K562 (cell line): ENCODE measurements around the gene GLYATL1B. TPM values are rescaled to one million over a fixed set of nuclear protein-coding genes. Genes with fewer than 3 reads are reported as not detected.

Source experiments
- ATAC-seq: fragments of 200-7000 bp; cut with Tn5 transposase; 3 replicates; pipeline ENCODE4 v1.9.1; 2020; ENCODE audit warnings: moderate library complexity
- BruUV-seq: library from RNA; stranded (reverse); fragments of 400-500 nt; replicated peaks from 2 replicates; lab custom pipeline; 2021; lab: Mats Ljungman, UMichigan
- CTCF ChIA-PET: fragments of 300-600 bp; formaldehyde crosslinking; extraction: SDS; loops from one replicate; lab custom pipeline; 2021; ENCODE audit warnings: low intra/inter-chr PET ratio; lab: Yijun Ruan, JAX
- POLR2A ChIA-PET: fragments of 300-600, 350-650 bp; sonication (Branson Sonifier 250); formaldehyde crosslinking; extraction: SDS; loops from one replicate; lab custom pipeline; 2021; ENCODE audit warnings: antibody characterized with exemption, inconsistent platforms; lab: Yijun Ruan, JAX
- DNase-seq, 4 experiments: peaks; one replicate each; pipeline versions ENCODE4 v3.0.0 to v3.0.0-alpha.2; 2011 to 2018; ENCODE audit warnings: low spot score in 3 of 4, mixed read lengths in 3 of 4; ENCODE audit errors: extremely low read depth in 1 of 4
- FAIRE-seq: peaks from 2 replicates; lab custom pipeline; 2011; peaks lifted over from hg19 to GRCh38; lab: Jason Lieb, UNC
- H2AFZ ChIP-seq: 2 replicates; pipeline ENCODE4 v1.6.0; 2011; ENCODE audit warnings: low read depth, low read length, control low read depth, inconsistent platforms
- H3K27ac ChIP-seq: fragments of 200-600 bp; 3 replicates; pipeline ENCODE4 v1.8.0; 2011; ENCODE audit warnings: low read depth, mild to moderate bottlenecking, control low read depth, inconsistent platforms, low read length, moderate library complexity, mixed read lengths; ENCODE audit errors: extremely low read depth
- H3K27me3 ChIP-seq, 2 experiments: fragments of 300-600 bp in 1 of 2; 2 replicates in 1 of 2; 3 replicates in 1 of 2; pipeline versions ENCODE4 v1.6.0 to v1.8.0; 2011; ENCODE audit warnings: inconsistent platforms in 2 of 2, low read length in 2 of 2, mild to moderate bottlenecking in 1 of 2, mixed read lengths in 1 of 2, moderate library complexity in 1 of 2; ENCODE audit not compliant: control insufficient read depth in 2 of 2, insufficient read depth in 2 of 2
- H3K36me3 ChIP-seq: fragments of 300-600 bp; 3 replicates; pipeline ENCODE4 v1.8.0; 2011; ENCODE audit warnings: mild to moderate bottlenecking, low read length, inconsistent platforms; ENCODE audit not compliant: control insufficient read depth, insufficient read depth
- H3K4me1 ChIP-seq, 2 experiments: fragments of 200-600 bp in 1 of 2; replicated peaks in 1 of 2; 2 replicates in 1 of 2; 3 replicates in 1 of 2; pipeline versions ENCODE4 v1.5.1 to v1.8.0; 2011; ENCODE audit warnings: inconsistent platforms in 2 of 2, low read length in 2 of 2, mild to moderate bottlenecking in 1 of 2, mixed read lengths in 1 of 2, moderate library complexity in 1 of 2; ENCODE audit not compliant: control insufficient read depth in 2 of 2, insufficient read depth in 2 of 2
- H3K4me2 ChIP-seq: 2 replicates; pipeline ENCODE4 v1.6.1; 2011; ENCODE audit warnings: low read length, control low read depth, inconsistent platforms, mixed read lengths; ENCODE audit not compliant: insufficient read depth
- H3K4me3 ChIP-seq: fragments of 200-600 bp; sonication (generic), shearing (Covaris generic); 2 replicates; pipeline ENCODE4 v1.5.1; 2016; ENCODE audit warnings: control low read depth, inconsistent platforms
- H3K79me2 ChIP-seq: fragments of 200-600 bp; 3 replicates; pipeline ENCODE4 v1.8.0; 2011; ENCODE audit warnings: low read length, inconsistent platforms; ENCODE audit not compliant: control insufficient read depth, insufficient read depth
- H3K9ac ChIP-seq, 2 experiments: 2 replicates each; pipeline versions ENCODE4 v1.6.0 to v1.6.1; 2011; ENCODE audit warnings: low read depth in 2 of 2, low read length in 2 of 2, control low read depth in 1 of 2, inconsistent platforms in 1 of 2, mild to moderate bottlenecking in 1 of 2, mixed read lengths in 1 of 2; ENCODE audit not compliant: insufficient read depth in 1 of 2
- H3K9me1 ChIP-seq: one replicate; pipeline ENCODE4 v1.6.0; 2011; ENCODE audit warnings: inconsistent platforms, mild to moderate bottlenecking, low read length, moderate library complexity; ENCODE audit not compliant: control insufficient read depth, insufficient read depth
- H3K9me3 ChIP-seq: replicated peaks from 2 replicates; pipeline ENCODE4 v1.5.1; 2011; ENCODE audit warnings: low read depth, low read length, inconsistent platforms; ENCODE audit not compliant: control insufficient read depth, insufficient read depth
- H4K20me1 ChIP-seq: replicated peaks from 2 replicates; pipeline ENCODE4 v1.6.1; 2011; ENCODE audit warnings: low read length, inconsistent platforms, mixed read lengths; ENCODE audit not compliant: control insufficient read depth, insufficient read depth
- ERF ChIP-seq: fragments of 450-650 bp; formaldehyde crosslinking; IDR thresholded peaks from 2 replicates; pipeline ENCODE4 v1.4.0; 2020; ENCODE audit warnings: mild to moderate bottlenecking, mixed read lengths
- FOXK2 ChIP-seq, 2 experiments: fragments of 450-650 bp; IDR thresholded peaks in 1 of 2; conservative IDR thresholded peaks in 1 of 2; 2 replicates each; pipeline ENCODE4 v1.6.1; 2016; ENCODE audit warnings: low read depth in 2 of 2, mild to moderate bottlenecking in 1 of 2
- HNRNPLL ChIP-seq: fragments of 200-400 bp; formaldehyde crosslinking; IDR thresholded peaks from 2 replicates; pipeline ENCODE4 v1.6.1; 2017; ENCODE audit warnings: low read length, low read depth, mild to moderate bottlenecking; ENCODE audit not compliant: poor library complexity, severe bottlenecking
- SPI1 ChIP-seq: IDR thresholded peaks from 2 replicates; pipeline ENCODE4 v1.6.1; 2011; ENCODE audit warnings: low read depth, low read length, control low read depth, borderline replicate concordance
- YBX1 ChIP-seq: fragments of 450-650 bp; IDR thresholded peaks from 2 replicates; pipeline ENCODE4 v1.7.1; 2016; ENCODE audit warnings: mild to moderate bottlenecking
- ZKSCAN1 ChIP-seq: fragments of 150-350 bp; IDR thresholded peaks from 2 replicates; pipeline ENCODE4 v1.6.1; 2016; ENCODE audit warnings: low read depth, low read length
- ZNF830 ChIP-seq: fragments of 250-450 bp; sonication (Bioruptor Pico); IDR thresholded peaks from 2 replicates; pipeline ENCODE4 v1.5.0; 2021; ENCODE audit warnings: mild to moderate bottlenecking
- WGBS: fragments of 100-300 bp; shearing (Covaris generic); methylation state at CpG from one replicate; pipeline ENCODE4 v1.1.6; 2016; ENCODE audit warnings: low coverage, mixed read lengths; ENCODE audit not compliant: insufficient coverage; ENCODE audit errors: missing lambda C conversion rate; 5-methylcytosine and 5-hydroxymethylcytosine counted together
- in situ Hi-C: fragments of 300-500 bp; cut with MboI; formaldehyde crosslinking; loops from 4 replicates; pipeline ENCODE4 v1.15.0; 2018; ENCODE audit warnings: inconsistent platforms, mixed read lengths
- intact Hi-C: fragments of 100-400 bp; cut with micrococcal nuclease; formaldehyde crosslinking; loops from 2 replicates; pipeline ENCODE4 v1.14.2; 2022
- polyA plus RNA-seq, 8 experiments: library from polyadenylated mRNA; depleted of rRNA in 4 of 8; stranded (reverse) in 5 of 8; unstranded in 3 of 8; fragments of >200 nt; fragmentation: Nextera tagmentation in 2 of 8; fragmentation: Illumina TruSeq in 1 of 8; extraction: Ambion mirVana in 2 of 8; extraction: Trizol in 1 of 8; gene quantifications; 2 replicates each; pipeline versions ENCODE4 v1.2.1 to v1.2.3, GENCODE V29; 2011 to 2014; ENCODE audit warnings: inconsistent platforms in 1 of 8, missing spikeins in 1 of 8
- total RNA-seq, 7 experiments: library from RNA; depleted of rRNA in 6 of 7; stranded (reverse); fragments of >200 nt in 6 of 7; fragmentation: Illumina TruSeq in 2 of 7; extraction: Trizol in 2 of 7; gene quantifications; 2 replicates each; pipeline versions ENCODE4 v1.2.1 to v1.2.3, GENCODE V29; 2011 to 2021; ENCODE audit warnings: low replicate concordance in 1 of 7
- TF ChIP-seq, protein P1 (sequence below), 2 experiments: fragments of 450-650 bp in 1 of 2; sonication (generic) in 1 of 2; formaldehyde crosslinking in 1 of 2; IDR thresholded peaks; 2 replicates each; pipeline versions ENCODE4 v1.7.1 to v1.9.0; 2016 to 2022; ENCODE audit warnings: inconsistent platforms in 1 of 2, mild to moderate bottlenecking in 1 of 2, missing genetic modification reagents in 1 of 2

Gene GLYATL1B
- total and polyA plus RNA-seq, 9 of the 15 experiments (the other 6 are each of a cell fraction or from before 2014, with no cell fraction given), result not detected

- H3K36me3 ChIP-seq, result no peaks in the 10 kb centered on the region
- H3K4me1 ChIP-seq, result no peaks in the 10 kb centered on the region
- no peaks in the 10 kb centered on the region; a peak in 1 of 5 replicates for H3K27me3 ChIP-seq
- whole genome bisulfite sequencing, result under 1% methylated on average over 8 of the region's 8 CpGs
- no peak overlapping the region for H3K27ac ChIP-seq
- no peaks in the 10 kb centered on the region for H3K9me1 ChIP-seq
- H3K9ac ChIP-seq, result no peak overlapping the region
- TF ChIP-seq YBX1 (no peak), FOXK2 (conservative IDR thresholded peaks at IDR 0.05 in 1 of 2, IDR thresholded peaks at IDR 0.05 in 1 of 2; ENCODE audit: low read depth in 2 of 2) (no peak), ZNF830 (CRISPR knock-in tag) (no peak), SPI1 (peak; percentile 63; the same call in 1 of the 2 replicates), ERF (no peak), HNRNPLL (no peak), ZKSCAN1 (no peak)
- TF ChIP-seq, protein P1, sequence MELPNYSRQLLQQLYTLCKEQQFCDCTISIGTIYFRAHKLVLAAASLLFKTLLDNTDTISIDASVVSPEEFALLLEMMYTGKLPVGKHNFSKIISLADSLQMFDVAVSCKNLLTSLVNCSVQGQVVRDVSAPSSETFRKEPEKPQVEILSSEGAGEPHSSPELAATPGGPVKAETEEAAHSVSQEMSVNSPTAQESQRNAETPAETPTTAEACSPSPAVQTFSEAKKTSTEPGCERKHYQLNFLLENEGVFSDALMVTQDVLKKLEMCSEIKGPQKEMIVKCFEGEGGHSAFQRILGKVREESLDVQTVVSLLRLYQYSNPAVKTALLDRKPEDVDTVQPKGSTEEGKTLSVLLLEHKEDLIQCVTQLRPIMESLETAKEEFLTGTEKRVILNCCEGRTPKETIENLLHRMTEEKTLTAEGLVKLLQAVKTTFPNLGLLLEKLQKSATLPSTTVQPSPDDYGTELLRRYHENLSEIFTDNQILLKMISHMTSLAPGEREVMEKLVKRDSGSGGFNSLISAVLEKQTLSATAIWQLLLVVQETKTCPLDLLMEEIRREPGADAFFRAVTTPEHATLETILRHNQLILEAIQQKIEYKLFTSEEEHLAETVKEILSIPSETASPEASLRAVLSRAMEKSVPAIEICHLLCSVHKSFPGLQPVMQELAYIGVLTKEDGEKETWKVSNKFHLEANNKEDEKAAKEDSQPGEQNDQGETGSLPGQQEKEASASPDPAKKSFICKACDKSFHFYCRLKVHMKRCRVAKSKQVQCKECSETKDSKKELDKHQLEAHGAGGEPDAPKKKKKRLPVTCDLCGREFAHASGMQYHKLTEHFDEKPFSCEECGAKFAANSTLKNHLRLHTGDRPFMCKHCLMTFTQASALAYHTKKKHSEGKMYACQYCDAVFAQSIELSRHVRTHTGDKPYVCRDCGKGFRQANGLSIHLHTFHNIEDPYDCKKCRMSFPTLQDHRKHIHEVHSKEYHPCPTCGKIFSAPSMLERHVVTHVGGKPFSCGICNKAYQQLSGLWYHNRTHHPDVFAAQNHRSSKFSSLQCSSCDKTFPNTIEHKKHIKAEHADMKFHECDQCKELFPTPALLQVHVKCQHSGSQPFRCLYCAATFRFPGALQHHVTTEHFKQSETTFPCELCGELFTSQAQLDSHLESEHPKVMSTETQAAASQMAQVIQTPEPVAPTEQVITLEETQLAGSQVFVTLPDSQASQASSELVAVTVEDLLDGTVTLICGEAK (IDR thresholded peaks at IDR 0.05), result no peak
- TF ChIP-seq, protein P1 (CRISPR knock-in tag; IDR thresholded peaks at IDR 0.05), result no peak
- ChIA-PET POLR2A (no interaction called here), CTCF (no interaction called here)
- H4K20me1 ChIP-seq, result no peaks in the 10 kb centered on the region
- intact Hi-C loops, result no loop called here
- no peaks in the 10 kb centered on the region for H3K9me3 ChIP-seq
- no peaks in the 10 kb centered on the region for H3K79me2 ChIP-seq
- in situ Hi-C loops, result no loop called here
- H2AFZ ChIP-seq, result no peak overlapping the region
- ATAC-seq (no peak), DNase-seq (no peak), FAIRE-seq (no peak)
- no peak overlapping the region for H3K4me3 ChIP-seq
- H3K4me2 ChIP-seq, result no peak overlapping the region
- BruUV-seq, result no TSS peak
These were observed 9.1 kb upstream of the GLYATL1B start for GRCh38 chr11:59076876-59077571.
